GM19397 (cell line): ENCODE results near the gene SDS.

Experiments
- ATAC-seq: cut with Tn5 transposase; IDR thresholded peaks from one replicate; pipeline ENCODE4 v1.9.1; 2021; ENCODE audit warnings: mild to moderate bottlenecking, moderate library complexity; ENCODE audit not compliant: unreplicated experiment

SDS gene

GRCh38 chr12:113401066-113402000 is 2.4 kb downstream of the SDS start:
- no peak for ATAC-seq

GRCh38 chr12:113400362-113400761 is 3.3 kb downstream of the SDS start:
- no peak for ATAC-seq

DNA sequence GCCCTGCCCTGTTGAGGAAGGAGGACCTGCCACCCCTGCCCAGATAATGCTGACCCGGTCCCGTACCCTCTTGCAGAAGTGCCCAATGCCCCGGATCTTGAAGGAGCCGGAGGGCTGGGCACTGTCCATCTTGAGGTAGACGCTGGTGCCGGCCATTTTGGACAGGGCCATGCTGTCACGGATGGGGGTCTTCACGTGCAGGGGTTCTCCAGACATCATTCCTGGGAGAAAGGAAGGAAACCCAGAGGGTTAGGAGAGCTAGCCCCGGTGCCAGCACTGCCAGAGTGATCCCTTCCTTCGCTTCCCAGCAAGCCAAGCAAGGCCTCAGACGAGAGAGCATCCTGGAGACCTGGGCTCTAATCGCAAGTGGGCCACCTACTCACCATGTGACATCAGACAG is 4.2 kb downstream of the SDS start:
- ATAC-seq = no peak

- ATAC-seq = no peak
These were observed 5.1 kb downstream of the SDS start for GRCh38 chr12:113398346-113399290.

- no peak for ATAC-seq
These were observed 6.0 kb downstream of the SDS start for GRCh38 chr12:113397497-113398197.

- no peak for ATAC-seq
These were observed 6.7 kb downstream of the SDS start for GRCh38 chr12:113396828-113397496.

DNA sequence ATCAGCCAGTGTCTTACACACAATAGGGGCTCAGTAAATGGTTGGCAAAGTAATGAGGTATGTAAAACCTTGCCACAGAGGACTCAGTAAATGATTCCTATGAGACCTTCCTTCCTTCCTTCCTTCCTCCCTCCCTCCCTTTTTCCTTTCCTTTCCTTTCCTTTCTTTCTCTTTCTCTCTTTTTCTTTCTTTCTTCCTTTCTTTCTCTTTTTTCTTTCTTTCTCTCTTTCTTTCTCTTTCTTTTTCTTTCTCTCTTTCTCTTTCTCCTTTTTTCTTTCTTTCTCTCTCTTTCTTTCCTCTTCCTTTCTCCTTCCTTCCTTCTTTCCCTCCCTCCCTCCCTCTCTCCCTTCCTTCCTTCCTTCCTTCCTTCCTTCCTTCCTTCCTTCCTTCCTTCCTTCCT is 7.5 kb downstream of the SDS start:
- ATAC-seq = no peak

- ATAC-seq = no peak
These were observed 8.6 kb downstream of the SDS start for GRCh38 chr12:113395119-113395518.

GRCh38 chr12:113393749-113394148 is 9.9 kb downstream of the SDS start:
- ATAC-seq = no peak

DNA sequence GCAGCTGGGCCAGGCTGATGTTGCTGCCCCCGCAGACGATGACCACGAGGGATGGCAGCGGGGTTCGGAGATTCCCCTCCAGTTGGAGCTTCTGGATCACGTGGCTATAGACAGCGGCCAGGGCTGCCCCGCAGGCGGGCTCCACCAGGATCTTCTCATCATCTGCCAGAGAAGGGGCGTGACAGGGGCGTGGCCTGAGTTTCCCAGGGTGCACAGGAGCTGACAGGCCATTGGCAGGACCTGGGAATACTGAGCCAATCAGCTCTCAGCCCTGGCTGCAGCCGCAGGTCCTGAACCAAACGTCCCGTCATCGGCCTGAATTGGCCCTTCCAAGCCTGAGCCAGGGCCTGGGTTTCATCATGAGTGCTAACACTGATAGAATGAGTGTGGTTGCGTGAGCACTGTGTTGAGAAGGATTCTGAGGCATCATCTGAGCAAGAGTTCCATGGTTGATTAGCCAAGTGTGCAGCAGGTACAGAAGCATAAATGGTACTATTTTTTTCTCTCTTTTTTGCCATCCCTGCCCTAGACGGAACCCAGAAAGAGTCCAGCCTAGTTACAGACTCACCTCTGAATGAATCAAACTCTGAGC is 10.6 kb downstream of the SDS start:
- no peak for ATAC-seq

DNA sequence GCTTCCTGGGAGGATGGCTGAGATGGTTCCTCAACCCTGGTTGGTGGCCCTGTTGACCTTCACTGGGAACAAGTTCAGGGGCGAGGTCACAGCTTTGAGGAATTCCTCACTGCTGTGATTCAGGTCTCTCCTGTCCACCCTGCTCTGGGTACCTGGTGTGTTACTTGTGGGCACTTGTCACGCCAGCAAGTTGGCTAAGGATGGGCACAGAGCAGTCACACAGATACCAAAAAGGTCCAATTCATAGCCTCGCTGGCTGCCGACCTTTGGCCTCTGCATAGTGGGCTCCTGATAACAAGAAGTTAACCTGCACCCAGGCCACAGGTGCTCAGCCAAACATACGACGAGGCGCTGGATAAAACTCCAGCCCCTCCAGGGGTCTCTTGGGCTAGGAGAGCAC is 11.2 kb downstream of the SDS start:
- no peak for ATAC-seq

DNA sequence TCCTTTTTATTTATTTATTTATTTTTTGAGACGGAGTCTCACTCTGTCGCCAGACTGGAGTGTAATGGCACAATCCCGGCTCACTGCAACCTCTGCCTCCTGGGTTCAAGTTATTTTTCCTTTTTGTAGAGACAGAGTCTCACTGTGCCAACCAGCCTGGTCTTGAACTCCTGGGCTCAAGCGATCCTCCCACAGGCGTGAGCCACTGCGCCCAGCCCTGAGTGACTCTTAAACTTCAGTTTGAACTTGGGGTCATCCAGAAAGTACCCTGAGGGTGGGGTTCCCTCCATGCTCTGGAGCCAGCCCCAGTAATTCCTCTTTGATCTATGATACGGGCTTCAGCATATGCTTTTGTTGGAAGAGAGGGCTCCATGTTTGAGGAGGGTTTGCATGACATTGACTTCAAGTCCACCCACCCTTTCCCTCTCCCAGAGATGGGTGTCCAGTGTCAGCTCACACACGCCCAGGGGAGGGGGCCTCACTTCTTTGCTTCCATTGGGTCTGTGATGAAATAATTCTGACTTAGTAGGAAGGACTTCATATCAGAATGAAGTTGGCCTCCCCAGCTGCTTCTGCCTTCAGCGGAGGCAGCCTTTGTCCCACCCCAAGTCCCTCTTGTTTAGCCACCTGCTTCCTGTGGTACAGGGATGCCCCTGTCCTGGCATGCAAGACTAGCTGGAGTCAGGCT is 11.9 kb downstream of the SDS start:
- no peak for ATAC-seq

- no peak for ATAC-seq
These were observed 12.5 kb downstream of the SDS start for GRCh38 chr12:113391145-113391544.

DNA sequence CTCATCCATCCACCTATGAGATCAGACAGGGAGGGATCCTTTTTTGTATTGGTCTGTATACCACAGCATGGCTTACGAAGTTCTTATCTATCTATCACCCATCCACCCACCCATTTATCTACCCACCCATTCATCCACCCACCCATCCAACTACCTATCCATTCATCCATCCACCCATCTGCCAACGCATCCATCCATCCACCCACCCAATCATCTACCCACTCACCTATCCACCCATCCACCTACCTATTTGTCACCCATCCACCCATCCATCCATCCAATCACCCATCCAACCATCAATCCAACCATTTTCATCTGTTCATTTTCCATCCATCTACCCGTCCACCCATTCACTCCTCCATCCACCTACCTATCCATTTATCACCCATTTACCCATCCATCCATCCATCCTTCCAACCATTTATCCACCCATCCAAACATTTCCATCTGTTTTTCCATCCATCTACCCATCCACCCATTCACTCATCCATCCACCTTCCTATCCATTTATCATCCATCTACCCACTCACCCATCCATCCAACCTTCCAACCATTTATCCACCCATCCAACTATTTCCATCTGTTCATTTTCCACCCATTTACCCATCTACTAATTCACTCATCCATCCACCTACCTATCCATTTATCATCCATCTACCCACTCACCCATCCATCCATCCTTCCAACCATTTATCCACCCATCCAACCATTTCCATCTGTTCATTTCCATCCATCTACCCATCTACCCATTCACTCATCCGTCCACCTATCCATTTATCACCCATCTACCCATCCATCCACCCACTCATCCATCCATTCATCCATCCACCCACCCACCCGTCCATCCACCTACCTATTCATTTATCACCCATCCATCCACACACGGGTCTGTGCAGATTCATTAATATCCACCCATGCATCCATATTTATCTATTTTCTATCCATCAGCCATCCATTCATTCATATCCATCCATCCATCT is 13.3 kb downstream of the SDS start:
- no peak for ATAC-seq

DNA sequence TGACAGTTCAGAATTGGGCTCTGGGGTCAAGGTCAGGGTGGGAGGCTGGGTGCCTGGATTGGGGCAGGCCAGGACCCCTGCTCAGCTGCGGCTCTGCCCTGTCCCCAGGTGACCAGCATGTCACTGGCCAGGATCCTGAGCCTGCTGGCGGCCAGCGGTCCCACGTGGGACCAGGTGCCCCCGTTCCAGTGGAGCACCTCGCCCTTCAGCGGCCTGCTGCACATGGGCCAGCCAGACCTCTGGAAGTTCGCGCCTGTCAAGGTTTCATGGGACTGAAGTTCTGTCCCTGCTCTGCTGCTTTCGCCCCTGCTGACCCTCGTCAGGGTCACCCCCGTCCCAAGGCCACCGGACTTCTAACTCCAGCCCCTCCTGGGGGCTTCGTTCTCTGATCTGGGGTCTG is 15.3 kb downstream of the SDS start:
- ATAC-seq = no peak

- no peak for ATAC-seq
These were observed 16.1 kb downstream of the SDS start for GRCh38 chr12:113387631-113388030.

GRCh38 chr12:113386866-113387566 is 16.7 kb downstream of the SDS start:
- no peak for ATAC-seq
